Measurements from ENCODE around the gene RBM33. TPM values are rescaled to one million over a fixed set of nuclear protein-coding genes. Genes with fewer than 3 reads are reported as not detected.
A peak's percentile ranks its signal among the peaks of the same experiment; 100 is the strongest.

The RBM33 gene
- total RNA-seq, 1 donor from 2014 or later = 67.2 TPM

- Mint-ChIP-seq H3K27ac (peak overlapping the region; percentile 12), H3K27me3 (no peaks in the 10 kb centered on the region), H3K4me1 (ENCODE audit: unreplicated experiment) (peaks cover 33% of the 10 kb centered on the region)
These were observed 38.0 kb downstream of the RBM33 start for GRCh38 chr7:155682484-155682883.

GRCh38 chr7:155683098-155683497, 38.6 kb downstream of the RBM33 start:
- H3K4me3 Mint-ChIP-seq = no peak overlapping the region
- no peak overlapping the region for H3K27ac Mint-ChIP-seq
- TF ChIP-seq, protein P1, sequence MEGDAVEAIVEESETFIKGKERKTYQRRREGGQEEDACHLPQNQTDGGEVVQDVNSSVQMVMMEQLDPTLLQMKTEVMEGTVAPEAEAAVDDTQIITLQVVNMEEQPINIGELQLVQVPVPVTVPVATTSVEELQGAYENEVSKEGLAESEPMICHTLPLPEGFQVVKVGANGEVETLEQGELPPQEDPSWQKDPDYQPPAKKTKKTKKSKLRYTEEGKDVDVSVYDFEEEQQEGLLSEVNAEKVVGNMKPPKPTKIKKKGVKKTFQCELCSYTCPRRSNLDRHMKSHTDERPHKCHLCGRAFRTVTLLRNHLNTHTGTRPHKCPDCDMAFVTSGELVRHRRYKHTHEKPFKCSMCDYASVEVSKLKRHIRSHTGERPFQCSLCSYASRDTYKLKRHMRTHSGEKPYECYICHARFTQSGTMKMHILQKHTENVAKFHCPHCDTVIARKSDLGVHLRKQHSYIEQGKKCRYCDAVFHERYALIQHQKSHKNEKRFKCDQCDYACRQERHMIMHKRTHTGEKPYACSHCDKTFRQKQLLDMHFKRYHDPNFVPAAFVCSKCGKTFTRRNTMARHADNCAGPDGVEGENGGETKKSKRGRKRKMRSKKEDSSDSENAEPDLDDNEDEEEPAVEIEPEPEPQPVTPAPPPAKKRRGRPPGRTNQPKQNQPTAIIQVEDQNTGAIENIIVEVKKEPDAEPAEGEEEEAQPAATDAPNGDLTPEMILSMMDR (conservative IDR thresholded peaks at IDR 0.05) = no peak
- H3K9me3 Mint-ChIP-seq = no peaks in the 10 kb centered on the region
- H3K27me3 Mint-ChIP-seq = no peaks in the 10 kb centered on the region
- peaks cover 33% of the 10 kb centered on the region for H3K4me1 Mint-ChIP-seq (ENCODE audit: unreplicated experiment)
- H3K36me3 Mint-ChIP-seq = peaks cover 40% of the 10 kb centered on the region
- DNase-seq (ENCODE audit: extremely low spot score, unreplicated experiment) = no peak

More at GRCh38 chr7:155682484-155682883, 38.0 kb downstream of the RBM33 start:
- Mint-ChIP-seq H3K9me3 (no peaks in the 10 kb centered on the region), H3K36me3 (peaks cover 40% of the 10 kb centered on the region), H3K4me3 (no peak overlapping the region)
- DNase-seq (ENCODE audit: extremely low spot score, unreplicated experiment) = no peak
- TF ChIP-seq, protein P1 (conservative IDR thresholded peaks at IDR 0.05) = no peak

GRCh38 chr7:155683714-155684113, 39.3 kb downstream of the RBM33 start:
- TF ChIP-seq, protein P1 (conservative IDR thresholded peaks at IDR 0.05) = no peak
- Mint-ChIP-seq H3K27me3 (no peaks in the 10 kb centered on the region), H3K4me1 (ENCODE audit: unreplicated experiment) (peaks cover 33% of the 10 kb centered on the region), H3K9me3 (no peaks in the 10 kb centered on the region), H3K36me3 (peaks cover 46% of the 10 kb centered on the region), H3K4me3 (no peak overlapping the region), H3K27ac (no peak overlapping the region)
- no peak for DNase-seq (ENCODE audit: extremely low spot score, unreplicated experiment)

GRCh38 chr7:155684543-155684942, 40.1 kb downstream of the RBM33 start:
- H3K4me3 Mint-ChIP-seq = no peak overlapping the region
- H3K27ac Mint-ChIP-seq = no peak overlapping the region
- TF ChIP-seq, protein P1 (conservative IDR thresholded peaks at IDR 0.05) = no peak
- H3K36me3 Mint-ChIP-seq = peaks cover 43% of the 10 kb centered on the region
- no peak for DNase-seq (ENCODE audit: extremely low spot score, unreplicated experiment)
- peaks cover 33% of the 10 kb centered on the region for H3K4me1 Mint-ChIP-seq (ENCODE audit: unreplicated experiment)
- no peaks in the 10 kb centered on the region for H3K9me3 Mint-ChIP-seq
- no peaks in the 10 kb centered on the region for H3K27me3 Mint-ChIP-seq

GRCh38 chr7:155685070-155685790, 40.8 kb downstream of the RBM33 start:
- peaks cover 47% of the 10 kb centered on the region for H3K36me3 Mint-ChIP-seq
- H3K9me3 Mint-ChIP-seq = no peaks in the 10 kb centered on the region
- H3K4me1 Mint-ChIP-seq (ENCODE audit: unreplicated experiment) = peaks cover 33% of the 10 kb centered on the region
- H3K27ac Mint-ChIP-seq = no peak overlapping the region
- TF ChIP-seq, protein P1 (conservative IDR thresholded peaks at IDR 0.05) = no peak
- DNase-seq (ENCODE audit: extremely low spot score, unreplicated experiment) = no peak
- no peaks in the 10 kb centered on the region for H3K27me3 Mint-ChIP-seq
- H3K4me3 Mint-ChIP-seq = no peak overlapping the region

Data from type B pancreatic cell (in vitro differentiated cells).